CD4-positive, alpha-beta T cell (primary cell): Measurements from ENCODE around the gene CELF4. TPM values are rescaled to one million over a fixed set of nuclear protein-coding genes. Genes with fewer than 3 reads are reported as not detected.

ENCODE experiments used
- ATAC-seq: fragments of 200-7000 bp; cut with Tn5 transposase; one replicate; pipeline ENCODE4 v1.10.0; 2022; ENCODE audit warnings: mild to moderate bottlenecking; ENCODE audit not compliant: poor library complexity
- CTCF ChIA-PET: fragments of 350-600 bp; sonication (Branson Sonifier 250); formaldehyde crosslinking; loops from one replicate; lab custom pipeline; 2021; ENCODE audit warnings: antibody characterized with exemption, inconsistent platforms; lab: Charles Lee
- POLR2A ChIA-PET: fragments of 350-600 bp; sonication (Branson Sonifier 250); formaldehyde crosslinking; loops from one replicate; lab custom pipeline; 2021; ENCODE audit warnings: antibody characterized with exemption, inconsistent platforms; lab: Charles Lee
- DNase-seq, 14 experiments: peaks; one replicate each; pipeline ENCODE4 v3.0.0-alpha.2; 2013 to 2020; ENCODE audit warnings: mixed read lengths in 2 of 14
- H3K27ac ChIP-seq, 2 donors: one replicate each; pipeline versions ENCODE4 v1.5.1 to v1.7.0; 2013; ENCODE audit warnings: low read length in 2 of 2, low read depth in 1 of 2, mild to moderate bottlenecking in 1 of 2
- H3K27me3 ChIP-seq, 2 experiments: 1 replicate in 1 of 2; 2 replicates in 1 of 2; pipeline versions ENCODE4 v1.6.1 to v1.7.0; 2013; ENCODE audit warnings: low read length in 2 of 2, control low read depth in 1 of 2, mild to moderate bottlenecking in 1 of 2, moderate library complexity in 1 of 2; ENCODE audit not compliant: insufficient read depth in 2 of 2, control insufficient read depth in 1 of 2
- H3K36me3 ChIP-seq: one replicate; pipeline ENCODE4 v1.6.1; 2013; ENCODE audit warnings: low read length, control low read depth; ENCODE audit not compliant: insufficient read depth
- H3K4me1 ChIP-seq: one replicate; pipeline ENCODE4 v1.6.1; 2013; ENCODE audit warnings: low read length, control low read depth; ENCODE audit not compliant: insufficient read depth
- H3K4me3 ChIP-seq: one replicate; pipeline ENCODE4 v1.5.1; 2013; ENCODE audit warnings: mild to moderate bottlenecking, low read length, moderate library complexity
- H3K9me3 ChIP-seq, 2 experiments: 1 replicate in 1 of 2; 2 replicates in 1 of 2; pipeline versions ENCODE4 v1.6.1 to v1.7.0; 2013; ENCODE audit warnings: low read length in 2 of 2, mild to moderate bottlenecking in 2 of 2, control low read depth in 1 of 2, moderate library complexity in 1 of 2; ENCODE audit not compliant: control insufficient read depth in 1 of 2, insufficient read depth in 1 of 2
- H3K27ac Mint-ChIP-seq: one replicate; pipeline ENCODE4 v1.8.0; 2020; ENCODE audit warnings: mixed read lengths
- H3K27me3 Mint-ChIP-seq: one replicate; pipeline ENCODE4 v1.8.0; 2021; ENCODE audit warnings: mixed read lengths
- H3K36me3 Mint-ChIP-seq: one replicate; pipeline ENCODE4 v1.8.0; 2021; ENCODE audit warnings: low read depth, mixed read lengths
- H3K4me1 Mint-ChIP-seq: one replicate; pipeline ENCODE4 v1.8.0; 2021; ENCODE audit warnings: low read depth, mixed read lengths
- H3K4me3 Mint-ChIP-seq: one replicate; pipeline ENCODE4 v1.8.0; 2020; ENCODE audit warnings: mild to moderate bottlenecking, mixed read lengths
- H3K9me3 Mint-ChIP-seq: one replicate; pipeline ENCODE4 v1.8.0; 2020; ENCODE audit warnings: mixed read lengths
- intact Hi-C, 2 experiments: fragments of 100-400 bp; cut with DNase I in 1 of 2; cut with micrococcal nuclease in 1 of 2; formaldehyde crosslinking; loops; one replicate each; pipeline versions ENCODE4 v1.15.1 to v1.9.0; 2023 to 2025; cut with DNase I, micrococcal nuclease
- total RNA-seq, 174 experiments: library from RNA in 2 of 174; stranded (reverse) in 2 of 174; gene quantifications; one replicate each; pipeline ENCODE4 v1.2.3 and lab custom pipeline; 2021 to 2026
- TF ChIP-seq, protein P1 (sequence below): fragments of 200-600 bp; IDR thresholded peaks from one replicate; pipeline ENCODE4 v1.8.0; 2022; ENCODE audit warnings: antibody characterized with exemption, mild to moderate bottlenecking

The CELF4 gene
- total RNA-seq, 2 experiments from 2014 or later, result not detected

GRCh38 chr18:37231251-37231650 lies 334.3 kb downstream of the CELF4 start:
- H3K4me3 Mint-ChIP-seq, result no peak overlapping the region
- Histone ChIP-seq H3K36me3 (no peaks in the 10 kb centered on the region), H3K9me3 (peaks cover 0 to 7% of the 10 kb centered on the region in 2 experiments), H3K4me3 (no peak overlapping the region), H3K27me3 (no peaks in the 10 kb centered on the region), H3K27ac (no peak overlapping the region), H3K4me1 (no peaks in the 10 kb centered on the region)
- ATAC-seq (no peak), DNase-seq (no peak)
- H3K4me1 Mint-ChIP-seq, result no peaks in the 10 kb centered on the region
- H3K36me3 Mint-ChIP-seq, result peaks cover 6% of the 10 kb centered on the region
- H3K27ac Mint-ChIP-seq, result no peak overlapping the region
- H3K27me3 Mint-ChIP-seq, result no peaks in the 10 kb centered on the region
- TF ChIP-seq, protein P1, sequence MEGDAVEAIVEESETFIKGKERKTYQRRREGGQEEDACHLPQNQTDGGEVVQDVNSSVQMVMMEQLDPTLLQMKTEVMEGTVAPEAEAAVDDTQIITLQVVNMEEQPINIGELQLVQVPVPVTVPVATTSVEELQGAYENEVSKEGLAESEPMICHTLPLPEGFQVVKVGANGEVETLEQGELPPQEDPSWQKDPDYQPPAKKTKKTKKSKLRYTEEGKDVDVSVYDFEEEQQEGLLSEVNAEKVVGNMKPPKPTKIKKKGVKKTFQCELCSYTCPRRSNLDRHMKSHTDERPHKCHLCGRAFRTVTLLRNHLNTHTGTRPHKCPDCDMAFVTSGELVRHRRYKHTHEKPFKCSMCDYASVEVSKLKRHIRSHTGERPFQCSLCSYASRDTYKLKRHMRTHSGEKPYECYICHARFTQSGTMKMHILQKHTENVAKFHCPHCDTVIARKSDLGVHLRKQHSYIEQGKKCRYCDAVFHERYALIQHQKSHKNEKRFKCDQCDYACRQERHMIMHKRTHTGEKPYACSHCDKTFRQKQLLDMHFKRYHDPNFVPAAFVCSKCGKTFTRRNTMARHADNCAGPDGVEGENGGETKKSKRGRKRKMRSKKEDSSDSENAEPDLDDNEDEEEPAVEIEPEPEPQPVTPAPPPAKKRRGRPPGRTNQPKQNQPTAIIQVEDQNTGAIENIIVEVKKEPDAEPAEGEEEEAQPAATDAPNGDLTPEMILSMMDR, result no peak
- ChIA-PET POLR2A (no interaction called here), CTCF (no interaction called here)
- peaks cover 2% of the 10 kb centered on the region for H3K9me3 Mint-ChIP-seq
- intact Hi-C loops, result no loop called here

- H3K27me3 Mint-ChIP-seq, result no peaks in the 10 kb centered on the region
- ATAC-seq, result no peak
- H3K9me3 ChIP-seq, result peaks cover 0 to 7% of the 10 kb centered on the region in 2 experiments
- no peak overlapping the region for H3K27ac ChIP-seq
- H3K4me1 Mint-ChIP-seq, result no peaks in the 10 kb centered on the region
- no peak overlapping the region for H3K4me3 ChIP-seq
- H3K36me3 Mint-ChIP-seq, result peaks cover 11% of the 10 kb centered on the region
- H3K9me3 Mint-ChIP-seq, result peaks cover 4% of the 10 kb centered on the region
- TF ChIP-seq, protein P1, result no peak
- no peak overlapping the region for H3K4me3 Mint-ChIP-seq
- H3K4me1 ChIP-seq, result no peaks in the 10 kb centered on the region
- ChIA-PET CTCF (no interaction called here), POLR2A (no interaction called here)
- no peak for DNase-seq
- intact Hi-C loops, result no loop called here
- H3K27me3 ChIP-seq, result no peaks in the 10 kb centered on the region
- H3K36me3 ChIP-seq, result no peaks in the 10 kb centered on the region
- no peak overlapping the region for H3K27ac Mint-ChIP-seq
Observed at GRCh38 chr18:37230768-37231167, 334.8 kb downstream of the CELF4 start.

DNA sequence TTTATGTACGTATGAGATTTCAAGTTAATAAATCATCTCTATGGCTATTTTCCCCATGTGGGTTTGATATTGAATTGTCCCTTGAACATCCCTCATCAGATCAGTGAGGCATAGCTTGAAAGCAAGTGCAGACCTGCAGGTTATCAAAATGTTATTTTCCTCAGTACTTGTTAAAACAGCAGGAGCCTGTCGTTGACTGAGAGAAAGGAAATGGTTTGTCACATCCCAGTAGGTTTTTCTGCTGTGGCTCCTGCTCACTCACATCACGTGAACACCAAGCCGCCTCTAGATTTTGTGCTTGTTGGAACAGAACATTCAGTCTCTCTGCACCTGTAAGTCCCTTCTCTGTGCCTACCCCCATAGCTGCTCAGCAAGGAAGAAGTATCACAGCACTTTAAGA lies 340.3 kb downstream of the CELF4 start:
- H3K36me3 Mint-ChIP-seq, result peaks cover 48% of the 10 kb centered on the region
- no peak for ATAC-seq
- CTCF ChIA-PET, result no interaction called here
- Histone ChIP-seq H3K4me1 (no peaks in the 10 kb centered on the region), H3K36me3 (no peaks in the 10 kb centered on the region), H3K27ac (no peak overlapping the region), H3K9me3 (peaks cover 0 to 7% of the 10 kb centered on the region in 2 experiments), H3K27me3 (no peaks in the 10 kb centered on the region), H3K4me3 (no peak overlapping the region)
- H3K27me3 Mint-ChIP-seq, result no peaks in the 10 kb centered on the region
- POLR2A ChIA-PET, result no interaction called here
- TF ChIP-seq, protein P1, result no peak
- intact Hi-C loops, result no loop called here
- H3K9me3 Mint-ChIP-seq, result peaks cover 4% of the 10 kb centered on the region
- H3K4me3 Mint-ChIP-seq, result no peak overlapping the region
- H3K27ac Mint-ChIP-seq, result no peak overlapping the region
- DNase-seq, result no peak
- H3K4me1 Mint-ChIP-seq, result no peaks in the 10 kb centered on the region
